Astrocyte (in vitro differentiated cells and primary cell): ENCODE results near the gene AADACL2.

Experiments
- EZH2 ChIP-seq: IDR thresholded peaks from 2 replicates; pipeline ENCODE4 v1.6.1; 2012; ENCODE audit warnings: mild to moderate bottlenecking, low read length, inconsistent platforms; ENCODE audit not compliant: insufficient read depth
- TF ChIP-seq, protein P1 (sequence below): IDR thresholded peaks from 2 replicates; pipeline ENCODE4 v1.5.1; 2011; ENCODE audit warnings: low read depth, mild to moderate bottlenecking, inconsistent platforms, low read length, moderate library complexity; ENCODE audit not compliant: insufficient read depth

DNA sequence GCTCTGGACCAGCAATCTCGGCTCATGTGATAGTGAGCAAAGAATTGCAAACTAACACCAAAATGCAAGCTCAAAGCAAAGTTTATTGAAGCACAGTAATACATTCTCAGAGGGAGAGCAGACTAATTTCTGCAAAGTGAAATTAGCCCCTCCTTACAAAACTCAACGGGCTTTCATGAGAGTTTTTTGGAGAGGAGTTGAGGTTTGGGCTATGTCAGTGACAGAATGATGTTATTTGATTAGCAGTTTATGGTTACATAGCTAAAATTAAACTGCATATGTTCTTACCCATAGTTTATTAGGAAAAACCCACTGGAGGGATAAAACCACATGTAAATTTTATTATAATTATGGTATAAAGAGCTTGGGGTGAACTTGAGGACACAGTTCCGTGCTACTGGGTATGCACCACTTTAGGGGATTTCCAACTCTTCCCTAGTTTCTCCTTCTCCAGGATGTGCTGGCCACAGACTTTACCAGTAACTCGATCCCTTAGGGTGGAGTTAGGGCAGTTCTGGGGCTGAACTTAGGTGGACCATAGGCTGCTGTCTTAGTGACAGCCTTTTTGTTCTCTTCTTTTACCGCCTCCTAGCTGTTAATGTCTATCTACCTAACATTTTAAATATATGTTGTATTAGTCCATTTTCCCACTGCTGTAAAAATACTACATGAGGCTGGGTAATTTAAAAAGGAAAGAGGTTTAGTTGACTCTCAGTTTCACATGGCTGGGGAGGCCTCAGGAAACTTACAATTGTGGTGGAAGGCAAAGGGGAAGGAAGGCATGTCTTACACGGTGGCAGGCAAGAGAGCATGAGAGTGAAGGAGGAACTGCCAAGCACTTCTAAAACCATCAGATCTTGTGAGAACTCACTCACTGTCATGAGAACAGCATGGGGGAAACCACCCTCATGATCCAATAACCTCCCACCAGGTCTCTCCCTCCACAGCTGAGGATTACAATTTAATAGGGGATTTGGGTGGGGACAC is 8.9 kb upstream of the AADACL2 start:
- TF ChIP-seq, protein P1, sequence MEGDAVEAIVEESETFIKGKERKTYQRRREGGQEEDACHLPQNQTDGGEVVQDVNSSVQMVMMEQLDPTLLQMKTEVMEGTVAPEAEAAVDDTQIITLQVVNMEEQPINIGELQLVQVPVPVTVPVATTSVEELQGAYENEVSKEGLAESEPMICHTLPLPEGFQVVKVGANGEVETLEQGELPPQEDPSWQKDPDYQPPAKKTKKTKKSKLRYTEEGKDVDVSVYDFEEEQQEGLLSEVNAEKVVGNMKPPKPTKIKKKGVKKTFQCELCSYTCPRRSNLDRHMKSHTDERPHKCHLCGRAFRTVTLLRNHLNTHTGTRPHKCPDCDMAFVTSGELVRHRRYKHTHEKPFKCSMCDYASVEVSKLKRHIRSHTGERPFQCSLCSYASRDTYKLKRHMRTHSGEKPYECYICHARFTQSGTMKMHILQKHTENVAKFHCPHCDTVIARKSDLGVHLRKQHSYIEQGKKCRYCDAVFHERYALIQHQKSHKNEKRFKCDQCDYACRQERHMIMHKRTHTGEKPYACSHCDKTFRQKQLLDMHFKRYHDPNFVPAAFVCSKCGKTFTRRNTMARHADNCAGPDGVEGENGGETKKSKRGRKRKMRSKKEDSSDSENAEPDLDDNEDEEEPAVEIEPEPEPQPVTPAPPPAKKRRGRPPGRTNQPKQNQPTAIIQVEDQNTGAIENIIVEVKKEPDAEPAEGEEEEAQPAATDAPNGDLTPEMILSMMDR: no peak
- no peak for TF ChIP-seq EZH2
